Limb (tissue), 2 donors: ENCODE data around the gene SHISA6.

Experiments
- DNase-seq, 2 donors: peaks; one replicate each; pipeline ENCODE4 v3.0.0-alpha.2; 2016; ENCODE audit errors: extremely low spot score in 2 of 2

The SHISA6 gene

GRCh38 chr17:11582217-11582616, 341.2 kb downstream of the SHISA6 start:
- no peak for DNase-seq

DNA sequence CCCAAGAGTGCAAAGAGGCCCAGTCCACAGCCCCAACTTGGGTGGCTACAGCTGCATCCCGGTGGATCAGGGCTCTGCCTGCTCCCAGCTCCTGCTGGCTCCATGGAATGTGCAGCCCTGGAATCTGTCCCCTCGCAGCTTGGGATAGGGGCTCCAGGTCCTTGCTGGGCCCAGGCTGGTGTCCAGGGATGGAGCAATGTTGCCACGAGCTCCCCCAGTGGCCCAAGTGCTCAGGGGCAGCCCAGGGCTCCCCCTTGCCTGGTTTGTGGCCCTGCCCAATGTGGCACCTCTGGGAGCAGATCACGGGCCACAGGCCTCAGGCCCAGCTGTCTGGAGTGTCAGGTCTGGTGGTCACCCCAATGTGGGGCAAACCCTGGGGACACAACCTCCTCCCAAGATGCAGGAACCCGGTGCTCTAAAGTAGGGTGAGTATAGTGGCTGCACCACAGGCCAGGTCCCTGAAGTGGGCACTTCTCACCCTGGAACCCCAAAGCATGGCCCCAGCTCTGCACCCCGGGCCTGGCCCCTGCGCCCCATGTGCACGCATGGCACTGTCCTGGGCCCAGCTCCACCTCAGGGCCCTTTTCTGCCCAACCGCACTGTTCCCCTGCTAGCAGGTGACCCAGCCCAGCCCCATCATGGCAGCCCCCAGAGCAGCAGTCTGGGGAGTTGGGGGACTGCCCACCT, 342.4 kb downstream of the SHISA6 start:
- no peak for DNase-seq

- no peak for DNase-seq
These were observed 348.7 kb downstream of the SHISA6 start for GRCh38 chr17:11589716-11590115.

- DNase-seq = peak; percentile 95 to 97
These were observed 357.5 kb downstream of the SHISA6 start, which contains the start of gene DNAH9 for GRCh38 chr17:11598274-11599221. DNAH9 (plus strand) TSS chr17:11598470; CDS start chr17:11598499, 29 bp downstream.

DNA sequence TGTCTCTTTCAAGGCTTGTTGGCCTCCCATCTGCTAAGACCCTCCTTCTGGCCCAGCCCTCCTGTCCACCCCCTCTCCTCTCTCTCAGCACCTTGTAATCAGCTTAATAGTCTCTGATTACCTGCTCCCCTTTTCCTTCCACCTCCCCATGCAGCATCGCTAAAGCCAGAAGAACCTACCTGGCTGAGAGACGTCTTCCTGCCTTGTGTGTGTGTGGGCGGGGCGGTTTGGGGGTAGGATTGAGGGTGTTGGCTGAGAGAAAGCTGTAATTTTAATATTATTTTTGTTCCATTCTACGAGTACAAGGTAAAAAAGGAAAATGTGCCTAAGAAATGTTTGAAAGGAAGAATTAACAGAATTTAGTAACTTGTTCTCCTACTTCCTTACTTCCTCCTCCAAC, 360.6 kb downstream of the SHISA6 start:
- no peak for DNase-seq

DNA sequence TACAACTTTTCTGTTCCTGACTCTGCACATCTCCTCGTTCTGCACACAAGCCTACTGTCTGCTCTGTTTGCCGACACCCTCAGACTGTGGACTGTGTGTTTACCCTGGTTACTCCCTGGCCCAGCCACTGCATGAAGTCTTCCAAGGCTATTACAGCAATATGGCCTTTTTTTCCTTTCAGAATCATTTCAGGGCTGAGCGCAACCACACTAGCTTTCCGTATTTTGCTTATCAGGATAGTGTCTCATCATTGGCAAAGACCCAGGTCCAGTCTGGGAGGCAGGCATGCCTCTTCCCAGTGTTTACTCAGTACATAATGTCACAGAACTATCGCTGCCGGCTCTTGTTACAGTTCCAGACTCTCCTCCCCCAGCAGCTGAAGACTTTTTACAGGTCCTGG, 367.4 kb downstream of the SHISA6 start:
- DNase-seq = peak; percentile 42 to 58

GRCh38 chr17:11610999-11611566, 370.1 kb downstream of the SHISA6 start:
- no peak for DNase-seq

- DNase-seq = no peak
These were observed 371.9 kb downstream of the SHISA6 start for GRCh38 chr17:11612956-11613355.
